Sciatic nerve (tissue), 2 donors: ENCODE measurements around the gene PPY. TPM values are rescaled to one million over a fixed set of nuclear protein-coding genes. Genes with fewer than 3 reads are reported as not detected.
"Not testable (repeated sequence)": the region's sequence is repeated elsewhere in the genome, so short reads cannot be mapped to it uniquely, and the experiment has no call there.

Source experiments
- ATAC-seq: fragments of 200-7000 bp; cut with Tn5 transposase; one replicate; pipeline ENCODE4 v1.9.1; 2020; ENCODE audit warnings: mild to moderate bottlenecking, moderate library complexity
- DNase-seq: peaks from one replicate; pipeline ENCODE4 v3.0.0-alpha.2; 2020; ENCODE audit warnings: low spot score
- intact Hi-C: fragments of 100-400 bp; cut with DNase I; formaldehyde crosslinking; loops from one replicate; pipeline ENCODE4 v1.14.2; 2022
- total RNA-seq: library from RNA; stranded (reverse); fragmentation: NEBNext Ultra II Directional; extraction: Animal tissue kit (Norgen Biotek cat#: 25700); gene quantifications from one replicate; pipeline ENCODE4 v1.2.1, GENCODE V29; 2021
- donor health status: DM: no; HTN: no; CAD: no.
- donor health status: DM: no; HTN: no; CAD: no.

The PPY gene
- total RNA-seq, 1 donor from 2014 or later, result not detected

DNA sequence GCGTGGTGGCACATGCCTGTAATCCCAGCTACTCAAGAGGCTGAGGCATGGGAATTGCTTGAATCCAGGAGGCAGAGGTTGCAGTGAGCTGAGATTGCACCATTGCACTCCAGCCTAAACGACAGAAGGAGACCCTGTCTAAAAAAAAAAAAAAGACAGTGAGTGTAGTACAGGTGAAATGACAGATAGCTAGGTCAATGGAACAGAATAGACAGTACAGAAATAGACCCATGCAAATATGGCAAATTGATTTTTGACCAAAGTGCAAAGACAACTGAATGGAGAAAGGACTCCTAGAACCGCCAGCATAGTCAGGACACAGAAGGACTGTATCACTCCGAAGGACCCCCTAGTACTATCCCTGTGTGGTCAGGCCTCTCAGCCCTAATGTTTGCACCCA, 28.1 kb upstream of the PPY start:
- intact Hi-C loops, result no loop called here
- DNase-seq (no peak), ATAC-seq (no peak)

DNA sequence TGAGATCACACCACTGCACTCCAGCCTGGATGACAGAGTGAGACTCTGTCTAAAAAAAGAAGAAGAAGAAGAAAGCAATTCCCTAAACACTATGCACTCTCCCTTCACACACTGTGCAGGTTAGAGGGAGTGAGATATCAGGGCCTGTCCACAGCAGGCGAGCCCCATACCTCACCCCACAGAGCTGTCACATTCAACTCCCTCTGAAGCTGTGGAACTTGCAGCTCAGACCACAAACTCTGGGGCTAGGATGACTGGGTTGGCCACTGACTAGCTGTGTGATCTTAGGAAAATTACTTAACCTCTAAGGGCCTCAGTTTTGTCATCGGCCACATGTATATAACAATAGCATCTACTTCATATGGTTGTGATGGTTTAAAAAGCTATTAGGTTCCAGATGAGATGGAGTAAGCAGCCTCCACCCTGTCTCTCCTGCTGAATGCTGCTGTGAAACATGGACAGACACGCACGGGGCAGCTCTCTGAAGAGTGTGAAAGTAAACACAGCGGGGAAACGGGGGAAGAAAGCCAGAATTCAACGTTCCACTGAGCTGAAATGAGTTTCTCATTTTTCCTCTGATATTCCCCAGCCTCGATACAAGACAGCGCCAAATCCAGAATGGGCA, 25.1 kb upstream of the PPY start:
- ATAC-seq (no peak), DNase-seq (no peak)
- intact Hi-C loops, result no loop called here

DNA sequence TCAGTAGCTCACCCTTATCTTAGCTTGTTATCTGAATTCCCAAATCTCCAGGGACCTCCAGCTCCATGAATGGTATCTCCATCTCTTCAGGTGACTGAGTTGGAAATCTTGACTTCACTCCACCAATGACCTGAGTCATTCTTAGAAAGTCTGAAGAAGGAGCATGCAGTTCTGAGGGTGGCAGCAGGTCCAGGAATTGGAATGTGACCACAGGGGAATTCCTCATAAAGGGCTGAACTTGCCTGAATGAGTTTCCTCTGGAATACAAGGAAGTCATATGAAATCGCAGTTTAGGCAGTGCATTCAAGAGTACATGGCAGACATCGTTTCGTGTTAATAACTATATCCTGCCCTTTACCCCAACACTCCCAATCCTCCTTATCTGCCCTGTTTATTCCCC, 24.0 kb upstream of the PPY start:
- intact Hi-C loops, result no loop called here
- no peak for DNase-seq
- ATAC-seq, result no peak

DNA sequence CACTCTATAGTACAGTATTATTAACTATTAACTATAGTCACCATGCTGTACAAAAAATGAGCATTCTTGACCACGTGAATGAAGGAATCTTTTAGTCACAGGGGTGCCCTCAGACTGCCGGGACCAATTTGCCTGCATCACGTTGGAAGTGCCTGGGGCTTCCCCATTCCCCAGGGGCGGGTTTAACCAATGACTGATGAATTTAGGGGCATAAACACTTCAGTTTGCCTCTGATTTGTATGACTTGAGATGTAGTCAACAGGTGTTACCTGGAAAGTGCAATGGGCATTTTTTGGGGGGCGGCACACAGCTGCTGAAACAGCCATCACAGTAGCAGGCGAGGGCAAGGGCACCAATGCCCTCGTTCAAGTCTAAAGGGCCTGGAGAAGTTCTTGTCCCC, 20.2 kb upstream of the PPY start:
- intact Hi-C loops, result no loop called here
- ATAC-seq, result no peak
- DNase-seq, result no peak

DNA sequence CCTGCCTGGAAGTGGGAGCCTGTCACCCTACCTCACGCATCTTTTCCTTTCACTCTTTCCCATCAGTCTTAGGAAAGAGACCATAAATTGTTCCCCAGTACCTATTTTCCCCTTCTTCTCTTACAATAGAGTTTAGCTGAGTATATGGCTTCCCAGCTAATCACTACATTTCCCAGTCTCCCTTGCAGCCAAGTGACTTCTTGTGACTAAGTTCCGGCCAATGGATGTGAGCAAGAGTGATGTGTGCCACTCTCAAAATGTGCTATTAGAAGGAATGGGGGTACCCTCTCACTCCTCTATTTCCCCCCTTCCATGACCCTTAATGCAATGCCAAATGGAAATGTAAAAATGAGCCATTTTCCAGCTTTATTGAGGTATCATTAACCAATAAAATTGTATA, 19.7 kb upstream of the PPY start:
- intact Hi-C loops, result no loop called here
- ATAC-seq (no peak), DNase-seq (no peak)

DNA sequence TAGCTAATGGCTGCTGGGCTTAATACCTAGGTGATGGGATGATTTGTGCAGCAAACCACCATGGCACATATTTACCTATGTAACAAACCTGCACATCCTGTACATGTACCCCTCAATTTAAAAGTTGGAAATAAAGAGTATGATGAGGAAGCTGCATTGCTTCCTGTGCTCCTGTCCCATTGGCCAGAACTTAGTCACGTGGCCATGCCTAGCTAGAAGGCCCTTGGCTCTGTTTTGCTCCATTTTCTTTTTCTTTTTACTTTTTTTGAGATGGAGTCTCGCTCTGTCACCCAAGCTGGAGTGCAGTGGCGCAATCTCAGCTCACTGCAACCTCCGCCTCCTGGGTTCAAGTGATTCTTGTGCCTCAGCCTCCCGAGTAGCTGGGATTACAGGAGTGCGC, 19.0 kb upstream of the PPY start:
- intact Hi-C loops, ATAC-seq: not testable (repeated sequence)

DNA sequence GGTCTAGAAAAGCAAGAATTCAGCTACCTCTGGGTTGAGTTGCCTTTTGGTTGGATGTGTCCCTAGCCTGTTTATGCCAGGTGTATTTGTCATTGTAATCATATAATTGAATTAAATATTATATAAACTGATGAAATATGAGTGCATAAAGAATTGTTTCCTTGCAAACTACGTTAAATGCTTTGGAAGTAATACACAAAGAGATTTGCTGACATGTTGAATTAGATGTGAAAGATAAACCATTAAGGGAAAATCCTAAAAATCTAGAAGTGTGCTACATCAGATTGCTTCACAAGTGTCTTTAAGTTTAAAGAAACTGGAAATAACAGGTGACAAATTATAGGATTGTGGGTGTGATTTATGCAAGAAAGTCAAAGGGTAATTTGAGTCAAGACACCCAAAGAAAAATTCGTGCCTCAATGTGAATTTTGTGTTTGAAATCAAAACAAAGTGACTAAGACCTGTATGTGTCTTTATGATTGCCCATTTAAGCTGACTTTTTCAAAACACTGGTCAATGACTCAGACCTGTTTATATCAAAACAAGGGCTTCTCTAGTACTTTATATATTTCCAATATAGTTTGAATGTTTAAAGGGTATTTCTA, 16.6 kb upstream of the PPY start:
- intact Hi-C loops, result no loop called here
- DNase-seq, result no peak
- ATAC-seq, result no peak

More for the DNA sequence above, 19.0 kb upstream of the PPY start:
- DNase-seq, result not testable (repeated sequence)

DNA sequence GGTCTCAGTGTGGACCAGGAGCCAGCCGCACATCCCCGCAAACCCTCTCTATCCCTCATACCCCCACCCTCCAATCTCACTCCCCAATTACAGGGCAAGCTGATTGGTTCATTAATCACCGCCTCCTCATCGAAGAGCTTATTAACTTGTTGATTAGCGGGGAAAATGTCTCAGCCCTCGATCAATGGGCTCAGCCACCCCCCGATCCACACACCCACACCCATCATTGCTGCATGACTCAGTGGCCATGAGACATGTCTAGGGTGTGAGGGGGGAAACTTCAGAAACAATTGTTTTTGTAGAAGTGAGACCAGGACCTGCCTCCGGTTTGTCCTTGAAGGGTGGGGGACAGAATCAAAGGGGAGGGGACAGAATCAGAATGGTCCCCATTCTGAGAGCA, 13.9 kb upstream of the PPY start:
- intact Hi-C loops, result no loop called here
- no peak for ATAC-seq
- DNase-seq, result no peak

DNA sequence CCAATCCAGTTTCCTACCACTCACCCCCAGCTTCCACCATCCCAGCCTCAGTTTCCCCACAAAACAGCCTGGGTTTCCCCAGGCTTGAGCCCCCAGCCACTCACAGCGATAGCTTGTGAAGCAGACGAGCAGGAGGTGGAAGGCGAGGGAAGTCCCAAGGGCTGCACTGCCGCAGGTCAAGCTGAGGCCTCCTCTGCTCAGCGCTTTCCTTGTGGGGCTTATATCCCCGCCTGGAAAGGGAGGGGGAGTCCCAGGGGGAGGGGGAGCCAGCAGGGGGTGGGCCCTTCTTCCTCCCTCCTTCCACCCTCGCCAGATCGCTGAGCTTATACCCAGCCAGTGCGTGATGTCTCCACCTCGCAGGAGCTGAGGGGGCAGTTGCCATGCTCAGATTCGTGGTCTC, 11.5 kb upstream of the PPY start, which contains the start of gene PYY:
TSS of gene PYY (minus strand) at position 195 of the 400 bp plus-strand sequence. CDS start 457 bp downstream, outside the sequence.
- no peak for ATAC-seq
- DNase-seq, result no peak
- intact Hi-C loops, result no loop called here

DNA sequence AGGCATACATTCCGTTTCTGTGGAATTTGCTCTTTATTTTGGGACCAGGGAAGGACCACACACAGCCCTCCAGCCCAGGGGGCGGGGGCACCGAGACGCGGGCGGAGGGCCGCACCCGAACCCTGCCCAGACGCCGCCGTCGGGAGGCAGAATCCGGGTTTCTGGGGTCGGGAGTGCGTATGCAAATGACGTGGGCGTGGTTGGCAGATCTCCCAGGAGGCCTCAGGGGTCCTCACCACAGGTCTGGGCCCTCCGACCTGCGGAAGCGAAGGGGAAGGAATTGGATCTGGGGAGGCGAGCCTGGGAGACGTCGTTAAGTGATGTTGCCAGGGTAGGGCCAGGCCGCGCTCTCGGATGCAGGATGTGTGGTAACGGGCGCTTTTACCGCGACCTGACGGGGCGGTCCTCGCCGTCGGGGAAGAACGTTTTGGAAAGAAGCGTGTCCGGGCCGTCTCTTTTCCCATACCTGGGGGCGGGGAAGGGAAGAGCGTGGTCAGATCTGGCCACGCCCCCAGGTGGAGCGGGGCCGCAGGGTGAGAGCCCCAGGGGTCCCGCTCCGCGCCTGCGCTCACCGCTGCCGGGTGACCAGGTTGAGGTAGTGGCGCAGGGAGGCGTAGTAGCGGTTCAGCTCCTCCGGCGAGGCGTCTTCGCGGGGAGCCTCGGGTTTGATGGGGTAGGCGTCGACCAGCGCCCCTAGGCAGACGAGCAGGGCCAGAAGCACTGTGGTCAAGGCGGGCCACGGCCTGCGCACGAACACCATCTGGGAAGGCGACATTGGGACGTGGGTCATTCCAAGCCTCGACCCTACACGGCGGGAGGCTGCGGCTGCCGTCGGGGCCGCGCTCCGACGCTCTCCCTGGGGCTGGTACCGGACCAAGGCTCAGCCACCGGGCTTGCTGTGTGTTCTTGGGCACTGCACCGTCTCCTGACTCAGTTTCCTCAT, 10.7 kb upstream of the PPY start:
- DNase-seq, result no peak

DNA sequence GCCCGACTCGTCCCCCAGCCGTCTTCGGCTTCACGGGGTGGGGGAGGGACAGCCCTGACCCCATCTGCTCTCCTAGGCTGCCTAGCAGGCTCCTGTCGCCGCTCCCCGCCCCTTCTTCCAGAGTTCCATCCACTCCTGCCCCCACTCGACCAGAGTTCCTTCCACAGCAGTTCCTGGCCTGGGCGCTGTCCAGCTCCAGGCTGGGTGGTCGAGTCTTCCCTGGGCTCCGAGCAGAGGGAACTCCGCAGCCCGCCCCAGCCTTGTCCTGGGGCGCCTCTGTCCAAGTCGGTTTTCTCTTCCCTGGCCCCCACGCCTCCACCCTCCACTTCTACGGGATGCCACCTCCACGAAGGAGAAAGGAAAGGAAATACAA, 10.1 kb upstream of the PPY start:
- intact Hi-C loops, result no loop called here
- ATAC-seq, result no peak

More for the DNA sequence above, 10.7 kb upstream of the PPY start:
- intact Hi-C loops, result no loop called here
- ATAC-seq, result no peak

DNA sequence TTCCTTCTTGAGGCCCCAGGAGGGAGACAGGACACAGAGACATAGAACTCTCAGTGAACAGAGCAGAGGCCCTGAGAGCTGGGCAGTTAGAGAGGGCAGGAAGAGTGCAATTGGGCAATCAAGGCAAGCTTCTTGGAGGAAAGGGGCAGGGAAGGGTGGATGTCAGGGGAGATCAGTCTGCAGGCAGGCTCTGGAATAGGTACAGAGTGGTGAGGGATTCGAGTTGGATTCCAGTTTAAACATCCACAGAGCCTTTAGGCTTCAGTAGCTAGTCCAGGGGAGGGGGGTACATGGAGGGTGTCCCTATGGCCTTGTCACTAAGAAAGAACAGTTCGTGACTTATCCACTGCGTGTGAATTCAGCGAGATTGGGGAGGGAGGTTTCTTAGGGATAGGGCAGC, 9.5 kb upstream of the PPY start:
- DNase-seq (no peak), ATAC-seq (no peak)
- intact Hi-C loops, result no loop called here

More for the DNA sequence above, 10.1 kb upstream of the PPY start:
- DNase-seq, result no peak

DNA sequence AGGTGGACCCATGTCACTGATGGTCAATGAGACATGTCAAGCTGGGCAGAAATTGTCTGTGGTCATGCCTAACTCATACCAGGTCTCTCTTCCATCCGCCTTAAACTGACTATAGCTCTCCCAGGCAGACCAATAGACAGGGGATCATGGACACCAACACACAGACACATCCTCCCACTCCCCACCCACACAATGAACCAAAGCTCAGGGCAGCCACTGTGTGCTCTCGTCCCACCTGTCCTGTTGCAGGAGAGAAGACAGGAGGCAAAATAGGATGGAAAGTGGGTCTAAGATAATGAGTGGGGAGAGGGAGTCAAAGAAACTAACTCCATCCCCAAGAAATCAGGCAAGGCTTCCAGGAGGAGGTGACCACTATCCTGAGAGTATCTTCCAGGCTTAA, 8.3 kb upstream of the PPY start:
- ATAC-seq (no peak), DNase-seq (no peak)
- intact Hi-C loops, result no loop called here

DNA sequence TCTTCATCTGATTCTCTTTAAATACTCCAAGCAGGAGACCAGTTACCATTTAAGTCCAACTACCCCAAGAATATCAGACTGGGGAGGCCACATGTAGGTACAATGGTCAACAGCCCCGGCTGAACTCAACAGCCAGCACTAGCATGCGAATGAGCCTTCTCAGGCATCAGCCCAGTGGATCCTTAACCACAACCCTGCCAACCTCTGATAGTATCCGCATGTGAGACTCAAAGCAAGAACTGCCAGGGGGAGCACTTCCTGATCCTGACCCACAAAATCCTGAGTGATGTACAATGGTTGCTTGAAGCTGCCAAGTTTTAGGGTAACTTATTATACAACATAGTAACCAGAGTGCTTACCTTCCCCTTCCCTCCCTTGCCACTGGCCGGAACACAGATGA, 7.5 kb upstream of the PPY start:
- ATAC-seq (no peak), DNase-seq (no peak)
- intact Hi-C loops, result no loop called here

DNA sequence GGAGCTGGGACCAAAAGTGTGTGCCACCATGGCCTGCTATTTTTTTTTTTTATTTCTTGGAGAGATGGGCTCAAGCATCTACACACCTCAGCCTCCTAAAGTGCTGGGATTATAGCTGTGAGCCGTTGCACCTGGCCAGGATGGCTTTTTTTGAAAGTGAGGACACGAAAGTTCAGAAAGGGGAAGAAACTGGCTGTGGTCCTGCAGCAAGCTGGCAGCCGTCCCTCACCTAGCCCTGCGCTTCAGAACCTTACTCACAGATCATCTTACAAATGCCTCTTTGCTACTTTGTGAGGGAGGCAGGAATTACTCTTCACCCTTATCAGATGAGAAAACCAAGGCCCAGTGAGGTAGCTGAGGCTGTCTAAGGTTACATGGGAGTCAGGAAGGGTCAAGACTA, 4.5 kb upstream of the PPY start:
- intact Hi-C loops, result no loop called here
- DNase-seq, result no peak
- ATAC-seq, result no peak

DNA sequence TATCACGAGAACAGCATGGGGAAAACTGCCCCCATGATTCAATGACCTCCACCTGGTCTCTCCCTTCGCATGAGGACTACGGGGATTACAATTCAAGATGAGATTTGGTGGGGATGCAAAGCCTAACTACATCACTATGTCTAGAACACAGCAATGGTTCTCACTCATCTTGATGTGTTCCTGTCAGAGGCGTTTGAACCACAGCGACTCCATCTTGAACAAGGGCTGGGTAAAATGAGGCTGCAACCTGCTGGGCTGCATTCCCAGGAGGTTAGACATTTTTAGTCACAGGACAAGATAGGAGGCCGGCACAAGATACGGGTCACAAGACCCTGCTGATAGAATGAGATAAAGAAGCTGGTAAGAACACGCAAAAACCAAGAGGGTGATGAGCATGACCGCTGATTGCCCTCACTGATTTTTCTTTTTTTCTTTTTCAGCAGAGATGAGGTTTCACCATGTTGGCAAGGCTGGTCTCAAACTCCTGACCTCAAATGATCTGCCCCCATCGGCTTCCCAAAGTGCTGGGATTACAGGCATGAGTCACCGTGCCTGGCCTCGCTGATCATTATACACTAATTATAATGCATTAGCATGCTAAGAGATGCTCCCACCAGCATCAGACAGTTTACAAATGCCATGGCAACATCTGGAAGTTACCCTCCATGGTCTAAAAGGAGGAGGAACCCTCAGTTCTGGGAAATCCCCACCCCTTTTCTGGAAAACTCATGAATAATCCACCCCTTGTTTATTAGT, 3.0 kb upstream of the PPY start:
- no peak for DNase-seq
- intact Hi-C loops, result no loop called here
- no peak for ATAC-seq

DNA sequence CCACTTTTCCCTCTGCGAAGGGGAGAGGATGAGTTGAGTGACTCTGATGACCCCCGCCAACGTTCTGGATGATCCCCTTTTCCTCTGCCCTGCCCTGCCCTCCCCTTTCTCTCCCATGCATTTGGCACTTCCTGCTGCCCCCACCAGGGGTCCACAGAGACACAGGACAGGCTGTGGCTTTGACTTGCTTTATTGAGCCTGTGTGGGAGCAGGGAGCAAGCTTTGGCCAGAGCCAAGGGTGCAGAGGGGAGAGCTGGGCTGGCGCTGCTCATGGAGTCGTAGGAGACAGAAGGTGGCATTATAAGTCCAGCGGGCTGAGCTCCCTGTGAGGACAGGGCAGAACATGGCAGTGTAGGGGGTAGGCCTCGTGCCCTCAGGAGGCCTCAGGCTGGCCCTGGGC, 1.6 kb downstream of the PPY start:
- ATAC-seq (no peak), DNase-seq (no peak)
- intact Hi-C loops, result loop anchor here (5.0 kb wide), 1 partner anchor 52 kb away; no protein-coding TSS in a partner anchor

DNA sequence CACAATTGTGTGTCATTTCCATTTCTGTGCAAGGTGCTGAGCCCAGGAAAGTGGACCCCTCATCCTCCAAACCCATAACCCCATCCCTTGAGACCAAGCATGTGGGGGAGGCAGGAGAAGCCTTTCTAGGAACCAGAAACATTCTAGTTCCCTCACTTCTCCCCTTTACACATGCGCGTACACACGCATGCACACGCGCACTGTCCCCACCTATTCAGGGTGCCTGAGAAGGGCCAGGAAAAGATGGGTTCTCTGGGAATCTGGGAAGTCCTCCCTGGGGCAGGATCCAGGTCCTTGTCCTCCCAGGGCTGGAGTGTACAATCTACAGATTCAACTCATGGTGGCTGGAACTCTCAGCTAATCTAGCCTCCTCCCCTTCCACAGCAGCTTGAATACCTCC, 2.4 kb downstream of the PPY start:
- intact Hi-C loops, result loop anchor here (5.0 kb wide), 1 partner anchor 52 kb away; no protein-coding TSS in a partner anchor
- ATAC-seq, result no peak
- no peak for DNase-seq

DNA sequence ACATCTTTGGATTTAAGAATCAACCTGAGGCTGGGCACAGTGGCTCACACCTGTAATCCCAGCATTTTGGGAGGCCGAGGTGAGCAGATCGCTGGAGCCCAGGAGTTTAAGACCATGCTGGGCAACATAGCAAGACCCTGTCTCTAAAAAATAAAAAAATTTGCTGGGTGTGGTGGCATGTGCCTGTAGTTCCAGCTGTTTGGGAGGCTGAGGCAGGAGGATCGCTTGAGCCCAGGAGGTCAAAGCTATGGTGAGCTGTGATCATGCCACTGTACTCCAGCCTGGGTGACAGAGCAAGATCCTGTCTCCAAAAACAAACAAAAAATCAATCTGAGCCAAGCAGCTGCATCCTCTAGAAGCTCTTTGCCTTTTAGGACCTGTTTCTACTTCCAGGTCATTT, 2.8 kb downstream of the PPY start:
- DNase-seq, intact Hi-C loops: not testable (repeated sequence)

More for the DNA sequence above, 2.8 kb downstream of the PPY start:
- ATAC-seq, result not testable (repeated sequence)
